ENCODE results near the gene ACKR2. TPM values are rescaled to one million over a fixed set of nuclear protein-coding genes. Genes with fewer than 3 reads are reported as not detected.

ACKR2 gene
- total RNA-seq, 6 experiments from 2014 or later: 0.09 to 0.10 (median 0.10) TPM; not detected in 3

- Mint-ChIP-seq H3K4me3 (no peak overlapping the region), H3K27ac (no peak overlapping the region), H3K4me1 (ENCODE audit: low read depth) (no peaks in the 10 kb centered on the region), H3K9me3 (no peaks in the 10 kb centered on the region), H3K27me3 (ENCODE audit: insufficient read depth) (peaks cover 23% of the 10 kb centered on the region), H3K36me3 (ENCODE audit: low read depth) (no peaks in the 10 kb centered on the region)
- no peak for DNase-seq
- TF ChIP-seq CTCF (IDR thresholded peaks at IDR 0.05): no peak
These were observed 63.5 kb downstream of the ACKR2 start for GRCh38 chr3:42872718-42873117.

- no peak for DNase-seq
- H3K9me3 Mint-ChIP-seq: no peaks in the 10 kb centered on the region
- no peak overlapping the region for H3K4me3 Mint-ChIP-seq
- no peak for TF ChIP-seq CTCF (IDR thresholded peaks at IDR 0.05)
- H3K4me1 Mint-ChIP-seq (ENCODE audit: low read depth): no peaks in the 10 kb centered on the region
- no peaks in the 10 kb centered on the region for H3K36me3 Mint-ChIP-seq (ENCODE audit: low read depth)
- H3K27ac Mint-ChIP-seq: no peak overlapping the region
- peaks cover 20% of the 10 kb centered on the region for H3K27me3 Mint-ChIP-seq (ENCODE audit: insufficient read depth)
These were observed 64.2 kb downstream of the ACKR2 start for GRCh38 chr3:42873221-42873982.

GRCh38 chr3:42874749-42875148 is 65.5 kb downstream of the ACKR2 start:
- no peaks in the 10 kb centered on the region for H3K9me3 Mint-ChIP-seq
- TF ChIP-seq CTCF (IDR thresholded peaks at IDR 0.05): no peak

GRCh38 chr3:42875325-42876151 is 66.3 kb downstream of the ACKR2 start, which contains the start of gene CYP8B1:
Gene CYP8B1 (minus strand): TSS chr3:42875879. CDS start chr3:42875816, 63 bp downstream.
- H3K9me3 Mint-ChIP-seq: no peaks in the 10 kb centered on the region
- no peak for DNase-seq
- no peak within 1 kb of the TSS for H3K4me3 Mint-ChIP-seq
- no peaks in the 10 kb centered on the region for H3K36me3 Mint-ChIP-seq (ENCODE audit: low read depth)
- H3K27ac Mint-ChIP-seq: no peak within 1 kb of the TSS
- no peak for TF ChIP-seq CTCF (IDR thresholded peaks at IDR 0.05)
- H3K4me1 Mint-ChIP-seq (ENCODE audit: low read depth): no peaks in the 10 kb centered on the region
- H3K27me3 Mint-ChIP-seq (ENCODE audit: insufficient read depth): peaks cover 16% of the 10 kb centered on the region

More at GRCh38 chr3:42874749-42875148, 65.5 kb downstream of the ACKR2 start:
- Mint-ChIP-seq H3K27ac (no peak overlapping the region), H3K4me1 (ENCODE audit: low read depth) (no peaks in the 10 kb centered on the region), H3K36me3 (ENCODE audit: low read depth) (no peaks in the 10 kb centered on the region), H3K27me3 (ENCODE audit: insufficient read depth) (peaks cover 15% of the 10 kb centered on the region), H3K4me3 (no peak overlapping the region)
- no peak for DNase-seq

GRCh38 chr3:42876401-42876800 is 67.2 kb downstream of the ACKR2 start:
- no peak overlapping the region for H3K27ac Mint-ChIP-seq
- H3K4me1 Mint-ChIP-seq (ENCODE audit: low read depth): peaks cover 6% of the 10 kb centered on the region
- H3K4me3 Mint-ChIP-seq: no peak overlapping the region
- no peaks in the 10 kb centered on the region for H3K9me3 Mint-ChIP-seq
- peaks cover 16% of the 10 kb centered on the region for H3K27me3 Mint-ChIP-seq (ENCODE audit: insufficient read depth)
- no peak for TF ChIP-seq CTCF (IDR thresholded peaks at IDR 0.05)
- no peaks in the 10 kb centered on the region for H3K36me3 Mint-ChIP-seq (ENCODE audit: low read depth)
- DNase-seq: no peak
